HG02852 (cell line): Measurements from ENCODE around the gene TNK2.
A peak's percentile ranks its signal among the peaks of the same experiment; 100 is the strongest.
"Not testable (repeated sequence)": the region's sequence is repeated elsewhere in the genome, so short reads cannot be mapped to it uniquely, and the experiment has no call there.

ENCODE experiments used
- ATAC-seq: cut with Tn5 transposase; IDR thresholded peaks from one replicate; pipeline ENCODE4 v1.9.1; 2021; ENCODE audit warnings: mild to moderate bottlenecking, moderate library complexity; ENCODE audit not compliant: unreplicated experiment

TNK2 gene

GRCh38 chr3:195918176-195918575, 9.8 kb upstream of the TNK2 start:
- no peak for ATAC-seq

- no peak for ATAC-seq
Measured at GRCh38 chr3:195916991-195917390, 8.6 kb upstream of the TNK2 start.

- no peak for ATAC-seq
Measured at GRCh38 chr3:195916291-195916690, 7.9 kb upstream of the TNK2 start.

GRCh38 chr3:195914648-195915473, 6.5 kb upstream of the TNK2 start:
- peak; percentile 87 for ATAC-seq

GRCh38 chr3:195914146-195914545, 5.8 kb upstream of the TNK2 start:
- ATAC-seq = not testable (repeated sequence)

- ATAC-seq = no peak
Measured at GRCh38 chr3:195913382-195913781, 5.0 kb upstream of the TNK2 start.

- no peak for ATAC-seq
Measured at GRCh38 chr3:195911946-195912270, 3.6 kb upstream of the TNK2 start.

- ATAC-seq = no peak
Measured at GRCh38 chr3:195911041-195911945, 2.9 kb upstream of the TNK2 start.

- ATAC-seq = no peak
Measured at GRCh38 chr3:195910499-195910845, 2.1 kb upstream of the TNK2 start.

GRCh38 chr3:195909644-195910498, 1.5 kb upstream of the TNK2 start:
- ATAC-seq = peak; percentile 38

GRCh38 chr3:195908694-195909581, 587 bp upstream of the TNK2 start:
- peak; percentile 32 for ATAC-seq

GRCh38 chr3:195907684-195907933, 742 bp downstream of the TNK2 start:
- peak; percentile 22 for ATAC-seq

- ATAC-seq = peak; percentile 27
Measured at GRCh38 chr3:195906865-195907683, 1.3 kb downstream of the TNK2 start.

- no peak for ATAC-seq
Measured at GRCh38 chr3:195905970-195906864, 2.1 kb downstream of the TNK2 start.

- ATAC-seq = no peak
Measured at GRCh38 chr3:195904368-195904767, 4.0 kb downstream of the TNK2 start.

- no peak for ATAC-seq
Measured at GRCh38 chr3:195903950-195904290, 4.4 kb downstream of the TNK2 start.

GRCh38 chr3:195902634-195903033, 5.7 kb downstream of the TNK2 start:
- not testable (repeated sequence) for ATAC-seq

- ATAC-seq = not testable (repeated sequence)
Measured at GRCh38 chr3:195901836-195902585, 6.3 kb downstream of the TNK2 start.
